ENCODE results near the gene WDR48. TPM values are rescaled to one million over a fixed set of nuclear protein-coding genes. Genes with fewer than 3 reads are reported as not detected.

The WDR48 gene
- total RNA-seq, 4 donors from 2014 or later = 18.3 to 49.3 (median 25.2) TPM

DNA sequence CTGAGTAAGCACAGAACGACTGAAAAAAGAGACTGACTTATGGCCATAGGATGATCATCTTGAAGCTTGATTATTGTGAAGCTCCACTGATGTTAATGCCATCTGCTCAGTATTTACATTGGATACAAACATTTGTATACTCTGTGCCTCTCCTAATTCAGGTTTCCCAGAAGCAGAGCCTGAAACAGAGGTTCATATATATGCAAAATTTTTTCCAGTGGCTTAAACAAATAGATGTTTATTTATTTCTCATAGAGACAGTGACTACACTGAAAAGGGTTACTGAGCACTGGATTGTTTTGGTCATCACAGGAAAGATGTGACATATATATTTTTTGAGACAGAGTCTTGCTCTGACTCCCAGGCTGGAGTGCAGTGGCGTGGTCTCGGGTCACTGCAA is 36.4 kb upstream of the WDR48 start:
- no peaks in the 10 kb centered on the region for H3K36me3 ChIP-seq
- 91% methylated on average over 3 of the region's 3 CpGs for WGBS
- H3K27ac ChIP-seq = no peak overlapping the region
- H3K4me1 ChIP-seq = no peaks in the 10 kb centered on the region
- no peaks in the 10 kb centered on the region for H3K9me3 ChIP-seq
- no peak for TF ChIP-seq EP300 (IDR thresholded peaks at IDR 0.05)
- no peaks in the 10 kb centered on the region for H3K27me3 ChIP-seq
- H3K4me3 ChIP-seq = no peak overlapping the region
- no peak for DNase-seq (ENCODE audit: low spot score in 2 of 2)

GRCh38 chr3:39019299-39019698 is 32.5 kb upstream of the WDR48 start:
- H3K4me1 ChIP-seq = no peaks in the 10 kb centered on the region
- WGBS = 89% methylated on average over 2 of the region's 2 CpGs
- TF ChIP-seq CTCF (IDR thresholded peaks at IDR 0.05) = no peak
- TF ChIP-seq POLR2A (IDR thresholded peaks at IDR 0.05) = no peak
- TF ChIP-seq POLR2AphosphoS5 (IDR thresholded peaks at IDR 0.05) = no peak
- no peak for TF ChIP-seq EP300 (IDR thresholded peaks at IDR 0.05)
- DNase-seq (ENCODE audit: low spot score in 2 of 2) = no peak
- no peaks in the 10 kb centered on the region for H3K36me3 ChIP-seq
- H3K27me3 ChIP-seq = no peaks in the 10 kb centered on the region
- no peaks in the 10 kb centered on the region for H3K9me3 ChIP-seq
- H3K27ac ChIP-seq = no peak overlapping the region
- no peak overlapping the region for H3K4me3 ChIP-seq

GRCh38 chr3:39021029-39021428 is 30.8 kb upstream of the WDR48 start:
- WGBS = 97% methylated on average over 1 of the region's 1 CpG
- Histone ChIP-seq H3K36me3 (no peaks in the 10 kb centered on the region), H3K4me1 (peaks cover 11% of the 10 kb centered on the region), H3K9me3 (no peaks in the 10 kb centered on the region), H3K27me3 (no peaks in the 10 kb centered on the region), H3K27ac (no peak overlapping the region), H3K4me3 (no peak overlapping the region)
- DNase-seq (ENCODE audit: low spot score in 2 of 2) = no peak
- TF ChIP-seq EP300 (IDR thresholded peaks at IDR 0.05) (no peak), CTCF (IDR thresholded peaks at IDR 0.05) (no peak), POLR2A (IDR thresholded peaks at IDR 0.05) (no peak), POLR2AphosphoS5 (IDR thresholded peaks at IDR 0.05) (no peak)

GRCh38 chr3:39021465-39022285 is 30.1 kb upstream of the WDR48 start:
- H3K27me3 ChIP-seq = no peaks in the 10 kb centered on the region
- no peaks in the 10 kb centered on the region for H3K36me3 ChIP-seq
- TF ChIP-seq POLR2AphosphoS5 (IDR thresholded peaks at IDR 0.05) (no peak), CTCF (IDR thresholded peaks at IDR 0.05) (no peak), EP300 (IDR thresholded peaks at IDR 0.05) (no peak), POLR2A (IDR thresholded peaks at IDR 0.05) (no peak)
- H3K27ac ChIP-seq = no peak overlapping the region
- peaks cover 11% of the 10 kb centered on the region for H3K4me1 ChIP-seq
- H3K4me3 ChIP-seq = no peak overlapping the region
- H3K9me3 ChIP-seq = no peaks in the 10 kb centered on the region
- DNase-seq (ENCODE audit: low spot score in 2 of 2) = no peak
- 68% methylated on average over 4 of the region's 4 CpGs for WGBS

DNA sequence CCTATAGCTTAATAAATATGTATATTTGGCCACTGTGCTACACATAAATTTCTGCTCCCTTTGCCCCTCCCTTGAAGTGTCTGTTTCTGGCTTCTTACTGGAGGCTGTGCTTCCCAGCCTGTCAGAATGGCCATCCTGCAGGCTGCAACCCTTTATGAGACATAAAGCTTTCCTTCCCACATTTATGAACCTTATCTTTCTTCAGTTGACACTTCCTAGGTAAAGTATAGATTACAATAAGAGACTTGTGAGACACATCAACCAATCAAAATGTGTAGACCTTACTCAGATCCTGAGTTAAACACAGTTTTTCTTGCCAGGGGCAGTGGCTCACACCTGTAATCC is 29.6 kb upstream of the WDR48 start:
- H3K36me3 ChIP-seq = no peaks in the 10 kb centered on the region
- H3K4me1 ChIP-seq = peaks cover 11% of the 10 kb centered on the region
- no peak overlapping the region for H3K27ac ChIP-seq
- no peak for DNase-seq (ENCODE audit: low spot score in 2 of 2)
- H3K27me3 ChIP-seq = no peaks in the 10 kb centered on the region
- no peaks in the 10 kb centered on the region for H3K9me3 ChIP-seq
- no peak overlapping the region for H3K4me3 ChIP-seq
- TF ChIP-seq POLR2A (IDR thresholded peaks at IDR 0.05) (no peak), EP300 (IDR thresholded peaks at IDR 0.05) (no peak), POLR2AphosphoS5 (IDR thresholded peaks at IDR 0.05) (no peak), CTCF (IDR thresholded peaks at IDR 0.05) (no peak)

GRCh38 chr3:39024497-39024896 is 27.3 kb upstream of the WDR48 start:
- Histone ChIP-seq H3K9me3 (no peaks in the 10 kb centered on the region), H3K27me3 (no peaks in the 10 kb centered on the region), H3K36me3 (no peaks in the 10 kb centered on the region)

More at GRCh38 chr3:39024497-39024896, 27.3 kb upstream of the WDR48 start:
- peaks cover 11% of the 10 kb centered on the region for H3K4me1 ChIP-seq
- TF ChIP-seq EP300 (IDR thresholded peaks at IDR 0.05) = no peak
- TF ChIP-seq POLR2AphosphoS5 (IDR thresholded peaks at IDR 0.05) = no peak
- no peak for TF ChIP-seq CTCF (IDR thresholded peaks at IDR 0.05)
- TF ChIP-seq POLR2A (IDR thresholded peaks at IDR 0.05) = no peak
- H3K4me3 ChIP-seq = no peak overlapping the region
- DNase-seq (ENCODE audit: low spot score in 2 of 2) = no peak
- no peak overlapping the region for H3K27ac ChIP-seq

Data from suprapubic skin (tissue), 4 donors.